Lower leg skin (tissue), 3 donors: ENCODE results near the gene PEDS1.

Experiments
- POLR2A ChIP-seq, 2 donors: fragments of 450-650 bp; IDR thresholded peaks; one replicate each; pipeline ENCODE4 v1.6.1; 2016 to 2017; ENCODE audit warnings: antibody characterized with exemption in 2 of 2, mild to moderate bottlenecking in 1 of 2, moderate library complexity in 1 of 2
- TF ChIP-seq, protein P1 (sequence below), 3 donors: fragments of 450-650 bp; IDR thresholded peaks; one replicate each; pipeline ENCODE4 v1.5.1; 2016; ENCODE audit warnings: antibody characterized with exemption in 3 of 3, mild to moderate bottlenecking in 3 of 3, moderate library complexity in 2 of 3

DNA sequence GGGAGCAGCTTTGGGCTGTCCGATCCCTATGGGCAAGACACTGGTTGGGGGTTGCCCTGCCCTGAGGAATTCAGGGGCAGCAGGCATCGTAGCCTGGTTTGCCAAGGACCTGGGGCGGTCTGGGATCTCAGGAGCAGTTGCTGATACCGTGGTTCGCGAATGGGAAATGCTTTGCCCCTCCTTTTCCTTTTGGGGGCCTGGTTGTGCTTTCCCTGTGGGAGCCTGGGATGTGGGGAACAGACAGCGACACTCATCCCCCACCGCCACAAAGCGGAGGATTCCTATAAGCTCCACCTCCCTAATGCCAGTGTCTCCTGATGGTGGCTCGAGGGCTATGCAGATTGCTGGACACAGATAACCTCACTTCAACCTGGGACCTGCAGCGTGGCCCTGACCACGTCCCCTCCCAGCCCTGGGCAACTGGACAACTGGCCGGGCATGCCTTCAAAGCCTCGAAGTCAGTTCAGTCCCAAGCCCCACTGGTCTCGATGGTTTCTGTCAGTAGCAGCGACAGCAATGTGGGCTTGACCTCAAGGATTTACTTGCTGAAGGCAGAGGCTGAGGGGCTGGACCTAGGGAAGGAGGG is 40.4 kb upstream of the PEDS1 start:
- TF ChIP-seq, protein P1, sequence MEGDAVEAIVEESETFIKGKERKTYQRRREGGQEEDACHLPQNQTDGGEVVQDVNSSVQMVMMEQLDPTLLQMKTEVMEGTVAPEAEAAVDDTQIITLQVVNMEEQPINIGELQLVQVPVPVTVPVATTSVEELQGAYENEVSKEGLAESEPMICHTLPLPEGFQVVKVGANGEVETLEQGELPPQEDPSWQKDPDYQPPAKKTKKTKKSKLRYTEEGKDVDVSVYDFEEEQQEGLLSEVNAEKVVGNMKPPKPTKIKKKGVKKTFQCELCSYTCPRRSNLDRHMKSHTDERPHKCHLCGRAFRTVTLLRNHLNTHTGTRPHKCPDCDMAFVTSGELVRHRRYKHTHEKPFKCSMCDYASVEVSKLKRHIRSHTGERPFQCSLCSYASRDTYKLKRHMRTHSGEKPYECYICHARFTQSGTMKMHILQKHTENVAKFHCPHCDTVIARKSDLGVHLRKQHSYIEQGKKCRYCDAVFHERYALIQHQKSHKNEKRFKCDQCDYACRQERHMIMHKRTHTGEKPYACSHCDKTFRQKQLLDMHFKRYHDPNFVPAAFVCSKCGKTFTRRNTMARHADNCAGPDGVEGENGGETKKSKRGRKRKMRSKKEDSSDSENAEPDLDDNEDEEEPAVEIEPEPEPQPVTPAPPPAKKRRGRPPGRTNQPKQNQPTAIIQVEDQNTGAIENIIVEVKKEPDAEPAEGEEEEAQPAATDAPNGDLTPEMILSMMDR (IDR thresholded peaks at IDR 0.05) = no peak
- TF ChIP-seq POLR2A (IDR thresholded peaks at IDR 0.05) = no peak
